ENCODE results near the gene FGF5.
"Not testable (repeated sequence)": the region's sequence is repeated elsewhere in the genome, so short reads cannot be mapped to it uniquely, and the experiment has no call there.

The FGF5 gene

GRCh38 chr4:80254114-80254513 lies 12.3 kb upstream of the FGF5 start:
- DNase-seq: no peak

DNA sequence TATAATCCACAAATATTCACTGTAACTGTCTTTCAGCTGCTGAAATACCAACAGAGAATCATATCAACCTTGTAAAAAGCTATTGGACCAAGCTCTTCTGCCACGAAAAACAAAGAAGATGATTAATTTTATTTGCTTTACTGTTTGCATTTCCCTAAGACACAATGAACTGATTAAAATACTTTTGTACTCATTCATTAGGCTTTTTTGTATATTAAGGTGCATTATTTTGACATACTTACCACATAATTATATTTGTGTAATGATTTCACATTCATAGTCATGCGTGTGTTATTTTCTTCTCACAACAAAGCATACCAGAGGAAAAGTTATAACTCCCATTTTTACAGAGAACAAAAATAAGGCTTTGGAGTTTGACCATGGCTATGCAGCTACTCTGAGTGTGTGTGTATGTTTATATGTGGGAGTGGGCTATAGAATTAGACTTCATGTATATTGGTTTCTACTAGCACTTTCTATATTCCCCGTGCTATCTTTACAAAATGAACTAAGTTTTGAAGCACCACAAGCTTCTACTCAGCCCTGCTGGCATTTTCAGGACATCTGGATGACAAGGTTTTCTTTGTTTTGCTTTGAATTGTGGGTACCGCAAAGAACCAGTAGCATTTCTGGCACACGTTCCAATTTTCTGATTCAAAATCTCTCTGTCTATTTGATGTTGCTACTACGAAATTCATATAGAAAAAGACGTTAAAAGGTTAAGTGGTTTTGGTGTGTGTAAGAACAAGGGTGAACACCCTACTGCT lies 11.0 kb upstream of the FGF5 start:
- no peak for DNase-seq

- no peak for DNase-seq
Measured at GRCh38 chr4:80257851-80258250, 8.6 kb upstream of the FGF5 start.

DNA sequence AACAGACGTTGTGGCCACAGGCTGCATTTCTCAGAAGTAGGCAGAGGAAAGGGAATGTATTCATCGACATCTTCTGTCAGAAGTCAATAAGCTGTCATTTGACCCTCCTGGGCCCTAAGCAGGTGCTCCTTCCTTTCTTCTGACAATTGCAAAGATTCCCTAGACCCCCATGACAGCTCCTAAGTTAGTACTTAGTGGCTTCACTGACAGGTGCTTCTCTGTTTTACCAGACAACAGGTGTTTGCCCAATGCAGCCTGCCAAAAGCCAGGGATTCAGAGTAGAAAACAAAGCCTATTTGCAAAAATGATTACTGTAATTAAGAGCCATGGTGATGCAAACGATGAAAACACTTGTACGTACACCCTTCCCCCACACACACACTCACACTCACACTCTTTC lies 7.5 kb upstream of the FGF5 start:
- no peak for DNase-seq

GRCh38 chr4:80259817-80260216 lies 6.6 kb upstream of the FGF5 start:
- DNase-seq: no peak

DNA sequence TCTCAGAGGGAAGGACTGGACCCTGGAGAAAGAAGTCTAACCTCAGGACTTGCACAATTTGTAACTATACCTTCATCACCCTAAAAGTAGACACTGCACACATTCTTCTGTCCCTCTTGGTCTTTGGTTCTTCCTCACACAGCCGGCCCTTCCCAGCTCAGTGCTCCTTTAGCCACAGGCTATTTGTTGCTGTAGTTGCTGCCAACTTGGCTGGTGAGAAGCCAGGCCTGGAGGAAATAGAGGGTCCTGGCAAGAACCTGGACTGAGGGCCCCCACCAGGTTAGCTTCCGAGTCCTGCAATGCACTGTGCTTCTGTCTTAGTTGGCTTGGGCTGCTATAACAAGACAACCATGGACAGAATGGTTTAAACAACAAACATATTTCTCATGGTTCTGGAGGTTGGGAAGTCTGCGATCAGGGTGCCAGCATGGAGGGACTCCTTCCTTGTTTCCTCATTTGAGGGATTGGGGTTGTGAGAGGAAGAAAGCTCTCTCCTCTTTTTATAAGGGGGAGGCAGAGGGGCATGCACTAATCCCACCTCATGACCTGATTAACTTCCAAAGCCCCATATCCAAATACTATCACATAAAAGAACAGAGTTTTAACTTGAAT lies 4.4 kb upstream of the FGF5 start:
- DNase-seq: no peak

GRCh38 chr4:80263541-80264351 lies 2.7 kb upstream of the FGF5 start:
- no peak for DNase-seq

DNA sequence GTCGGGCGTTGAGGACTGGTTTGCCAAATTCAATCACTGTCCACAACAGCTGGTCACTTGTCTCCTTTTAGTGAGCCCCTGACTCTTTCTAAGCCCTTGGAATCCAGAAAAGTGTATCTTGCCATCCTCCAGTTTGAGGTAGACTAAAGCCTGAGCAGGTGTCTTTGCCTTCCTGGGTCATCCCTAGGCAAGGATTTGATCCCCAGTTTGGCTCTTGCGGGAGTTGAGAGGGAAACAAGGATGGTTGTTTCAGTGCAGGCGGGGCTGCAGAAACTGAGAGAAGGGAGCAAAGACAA lies 2.2 kb upstream of the FGF5 start:
- DNase-seq: no peak

DNA sequence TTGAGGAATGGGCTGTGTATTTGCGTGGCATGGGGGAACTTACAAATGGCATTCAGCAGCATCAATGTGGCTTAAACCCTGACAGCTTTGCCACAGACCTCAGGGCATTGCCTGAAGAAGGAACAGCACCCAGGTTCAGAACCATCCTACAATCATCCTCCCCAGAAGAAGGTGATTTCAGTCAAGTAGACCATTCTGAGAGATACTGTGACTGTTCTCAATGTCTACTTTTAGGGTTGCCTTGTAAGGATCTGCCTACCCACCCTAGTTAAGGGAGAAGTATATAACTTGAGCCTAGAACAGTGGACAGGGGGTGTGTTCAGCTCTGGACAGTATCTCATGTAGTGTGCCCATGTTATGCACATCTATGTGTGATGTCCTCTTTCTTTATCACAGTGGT lies 1.6 kb upstream of the FGF5 start:
- DNase-seq: no peak

- DNase-seq: no peak
Measured at GRCh38 chr4:80265571-80266252, 752 bp upstream of the FGF5 start.

DNA sequence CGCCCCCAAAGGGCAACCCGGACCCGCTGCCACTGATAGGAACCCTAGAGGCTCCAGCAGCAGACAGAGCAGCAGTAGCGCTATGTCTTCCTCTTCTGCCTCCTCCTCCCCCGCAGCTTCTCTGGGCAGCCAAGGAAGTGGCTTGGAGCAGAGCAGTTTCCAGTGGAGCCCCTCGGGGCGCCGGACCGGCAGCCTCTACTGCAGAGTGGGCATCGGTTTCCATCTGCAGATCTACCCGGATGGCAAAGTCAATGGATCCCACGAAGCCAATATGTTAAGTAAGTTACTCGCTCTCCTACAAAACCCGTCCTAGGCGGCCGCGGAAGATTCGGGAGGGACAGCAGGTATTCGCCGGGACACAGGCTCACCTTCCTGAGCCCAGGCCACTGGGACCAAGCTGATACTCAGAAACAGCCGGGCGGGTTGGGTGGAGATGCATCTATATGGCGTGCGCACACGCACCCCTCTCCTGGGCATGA lies 477 bp downstream of the FGF5 start:
- DNase-seq: no peak

DNA sequence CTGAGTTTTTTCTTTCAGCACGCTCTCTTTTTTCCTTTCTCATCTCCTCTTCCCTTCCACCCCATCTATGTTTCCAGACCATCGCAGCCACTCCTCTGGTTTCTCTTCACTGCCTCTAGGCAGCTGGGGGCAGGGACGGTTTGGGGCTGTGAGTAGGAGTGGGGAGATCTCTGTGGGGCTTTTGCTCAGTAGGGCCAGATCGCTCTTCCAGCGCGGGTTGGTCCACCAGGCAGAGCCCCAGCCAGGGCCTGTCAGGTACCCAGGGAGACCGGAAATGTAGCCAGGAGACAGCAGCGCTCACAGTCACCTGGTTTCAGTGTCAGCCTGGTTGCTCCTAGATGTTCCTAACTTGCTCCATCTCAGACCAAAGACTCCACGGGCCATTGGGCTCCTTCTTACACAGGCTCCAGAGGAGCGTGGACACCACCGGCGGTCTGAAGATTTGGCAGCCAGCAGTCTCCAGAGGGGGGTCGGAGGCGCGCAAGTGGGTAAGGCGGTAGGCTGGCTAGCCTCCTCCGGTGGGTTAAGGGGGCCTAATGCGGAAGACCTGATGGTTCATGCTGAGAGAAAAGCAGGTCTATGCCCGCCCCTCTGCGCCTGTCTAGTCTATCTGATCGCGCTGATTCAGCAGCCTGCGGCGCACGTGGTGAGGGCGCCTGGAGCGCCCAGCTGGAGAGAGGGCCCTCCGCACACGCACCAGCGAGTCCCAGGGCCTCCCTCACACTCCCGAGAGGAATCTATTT lies 1.8 kb downstream of the FGF5 start:
- DNase-seq: no peak

DNA sequence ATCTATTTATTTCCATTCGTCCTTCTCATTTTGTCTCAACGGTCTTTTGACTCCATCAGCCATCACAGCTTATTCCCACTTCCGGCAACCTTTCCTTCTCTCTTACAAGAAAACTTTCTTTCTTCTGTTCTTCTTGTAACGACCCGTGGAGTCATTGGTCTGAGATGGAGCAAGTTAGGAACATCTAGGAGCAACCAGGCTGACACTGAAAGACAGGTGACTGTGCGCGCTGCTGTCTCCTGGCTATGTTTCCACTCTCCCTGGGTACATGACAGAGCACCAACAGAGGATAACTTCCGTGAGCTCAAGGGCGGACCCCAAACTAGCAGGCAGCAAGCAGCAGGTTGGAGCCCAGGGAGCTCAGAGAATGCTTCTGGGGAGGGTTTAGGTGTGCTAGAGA lies 2.5 kb downstream of the FGF5 start:
- DNase-seq: no peak

DNA sequence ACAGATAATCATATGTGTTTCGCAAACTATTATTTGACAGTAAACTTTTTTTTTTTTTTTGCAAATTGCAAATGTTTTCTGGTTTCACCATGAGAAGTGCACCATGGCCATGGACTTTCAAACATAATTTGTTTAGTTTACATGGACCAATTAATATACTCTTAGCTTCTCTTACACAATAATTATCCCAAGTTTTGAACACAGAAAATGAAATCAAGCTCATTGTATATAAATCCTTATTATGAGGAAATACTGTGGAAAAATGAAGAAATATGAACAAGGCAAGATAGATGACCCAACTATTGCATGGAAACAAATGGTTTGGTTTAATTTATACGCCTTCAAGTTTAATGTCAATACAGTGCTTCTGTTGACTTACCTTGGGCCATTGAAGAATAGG lies 3.9 kb downstream of the FGF5 start:
- DNase-seq: no peak

DNA sequence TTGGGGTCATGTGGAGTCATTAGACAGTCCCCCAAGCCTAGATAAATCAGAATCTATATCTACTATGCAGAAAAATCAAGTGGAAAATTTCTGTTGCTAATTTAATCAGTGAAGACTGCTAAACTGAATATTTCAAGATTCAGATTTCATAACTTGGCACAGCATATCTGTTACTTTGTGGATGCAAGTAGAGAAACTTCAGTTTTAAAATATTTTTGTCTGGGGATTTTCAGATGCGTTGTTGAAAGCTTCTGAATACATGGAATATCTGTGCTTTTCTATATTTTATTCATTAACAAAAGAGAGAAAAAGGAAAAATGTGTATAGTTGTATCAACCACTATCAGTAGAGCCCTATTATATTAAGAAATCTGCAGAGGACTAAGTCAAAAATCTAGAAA lies 4.4 kb downstream of the FGF5 start:
- no peak for DNase-seq

DNA sequence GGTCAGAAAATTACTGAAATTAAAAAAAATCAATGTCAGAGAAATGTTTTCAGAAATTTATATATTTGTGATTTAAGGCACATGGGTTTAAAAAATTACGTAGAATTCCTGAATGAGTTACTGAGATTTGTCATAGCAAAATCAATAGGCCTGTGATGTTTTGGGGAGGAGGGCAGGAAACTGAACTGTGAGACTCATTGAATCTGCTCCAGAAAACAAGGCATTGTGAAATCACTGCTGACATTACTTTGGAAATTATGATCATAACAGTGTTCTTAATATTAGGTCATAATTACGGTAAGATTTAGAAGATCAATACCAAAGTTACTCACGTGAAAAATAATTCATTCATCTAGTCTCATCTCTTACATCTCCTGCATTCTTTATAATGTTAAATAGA lies 5.3 kb downstream of the FGF5 start:
- no peak for DNase-seq

GRCh38 chr4:80276931-80277330 lies 10.5 kb downstream of the FGF5 start:
- no peak for DNase-seq

- no peak for DNase-seq
Measured at GRCh38 chr4:80279751-80280150, 13.3 kb downstream of the FGF5 start.

DNA sequence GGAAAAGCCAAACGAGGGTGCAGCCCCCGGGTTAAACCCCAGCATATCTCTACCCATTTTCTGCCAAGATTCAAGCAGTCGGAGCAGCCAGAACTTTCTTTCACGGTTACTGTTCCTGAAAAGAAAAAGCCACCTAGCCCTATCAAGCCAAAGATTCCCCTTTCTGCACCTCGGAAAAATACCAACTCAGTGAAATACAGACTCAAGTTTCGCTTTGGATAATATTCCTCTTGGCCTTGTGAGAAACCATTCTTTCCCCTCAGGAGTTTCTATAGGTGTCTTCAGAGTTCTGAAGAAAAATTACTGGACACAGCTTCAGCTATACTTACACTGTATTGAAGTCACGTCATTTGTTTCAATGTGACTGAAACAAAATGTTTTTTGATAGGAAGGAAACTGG lies 20.0 kb downstream of the FGF5 start:
- no peak for DNase-seq

GRCh38 chr4:80290665-80291064 lies 24.2 kb downstream of the FGF5 start:
- DNase-seq: not testable (repeated sequence)

GRCh38 chr4:80294206-80294605 lies 27.7 kb downstream of the FGF5 start:
- no peak for DNase-seq

DNA sequence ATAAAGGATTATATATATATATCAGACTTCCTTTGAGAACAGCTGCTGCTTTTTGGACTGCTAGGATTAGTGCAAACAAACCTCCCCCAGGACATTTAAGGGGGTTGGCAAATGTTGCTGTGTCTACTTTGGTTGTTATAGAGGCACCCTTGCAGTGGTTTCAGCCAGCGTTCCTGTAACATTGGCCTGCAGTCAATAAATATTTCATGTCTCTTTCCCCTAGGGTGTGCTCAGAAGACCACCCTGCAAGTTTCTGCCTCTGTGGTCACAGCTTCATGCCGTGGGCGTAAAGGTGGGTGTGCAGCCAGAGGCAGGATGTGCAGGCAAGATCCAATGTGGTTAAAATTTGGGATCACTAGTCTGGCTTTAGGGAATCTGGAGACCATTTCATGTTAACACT lies 28.9 kb downstream of the FGF5 start:
- no peak for DNase-seq

GRCh38 chr4:80295826-80296225 lies 29.4 kb downstream of the FGF5 start:
- DNase-seq: no peak

All from AML-193 (cell line).